GM12801 (cell line): ENCODE measurements around the gene PTPRO.

ENCODE experiments used
- CTCF ChIP-seq: IDR thresholded peaks from one replicate; pipeline ENCODE4 v1.5.1; 2011; ENCODE audit warnings: control low read depth; ENCODE audit not compliant: insufficient read length; ENCODE audit errors: extremely low read depth

PTPRO gene

DNA sequence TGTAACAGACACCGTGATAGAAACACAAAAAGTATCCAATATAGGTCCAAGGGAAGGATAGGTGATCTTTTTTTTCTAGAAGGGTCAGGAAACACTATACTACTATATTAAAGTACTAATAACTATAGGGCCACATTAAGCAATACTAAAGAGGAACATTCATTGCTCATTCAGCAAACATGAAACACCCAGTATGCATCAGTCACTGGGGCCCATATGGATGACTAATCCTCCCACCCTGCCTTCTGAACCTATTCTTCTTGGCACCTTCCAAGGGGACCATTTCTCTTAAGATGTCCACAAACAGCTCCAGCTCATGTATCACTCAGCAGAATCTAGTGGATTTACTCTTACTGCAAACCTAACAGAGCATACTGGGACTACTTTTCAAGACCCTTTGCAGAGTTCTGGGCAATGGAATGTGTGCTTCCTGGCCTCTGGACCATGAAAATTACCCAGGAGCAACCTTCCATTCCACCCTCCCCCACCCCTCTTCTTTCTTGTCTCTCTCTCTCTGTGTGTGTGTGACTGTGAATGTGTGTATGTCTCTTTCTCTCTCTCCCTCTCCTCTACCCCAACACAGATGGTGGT, 279.0 kb downstream of the PTPRO start:
- no peak for TF ChIP-seq CTCF

DNA sequence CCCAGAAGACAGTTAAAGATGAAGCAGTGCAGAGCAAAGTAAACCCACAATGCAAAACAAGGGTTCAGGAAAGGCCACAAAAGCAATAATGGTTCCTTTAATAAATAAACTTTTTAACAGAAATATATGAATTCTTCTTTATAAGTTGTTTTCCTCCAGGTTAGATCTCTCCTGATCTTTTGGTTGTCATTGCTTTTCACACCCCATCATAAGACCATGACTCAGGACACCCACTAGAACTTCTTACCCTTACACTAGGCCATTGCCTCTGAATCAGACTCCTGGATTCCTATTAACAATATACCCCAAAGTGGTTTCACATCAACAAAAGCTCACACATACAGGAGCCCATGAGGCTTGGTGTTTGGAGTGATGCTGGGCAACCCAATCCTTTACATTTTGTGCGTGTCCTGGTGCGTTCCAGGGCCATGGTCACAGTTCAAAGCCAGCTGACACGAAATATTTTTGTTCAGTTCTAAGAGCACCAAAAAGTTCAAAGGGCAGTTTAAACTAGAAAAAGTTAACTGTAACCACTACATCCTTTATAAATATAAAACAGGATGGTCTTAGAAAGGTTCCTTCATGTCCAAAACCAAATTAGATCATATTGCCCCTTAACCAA, 279.9 kb downstream of the PTPRO start:
- TF ChIP-seq CTCF: no peak

- no peak for TF ChIP-seq CTCF
Observed at GRCh38 chr12:15603474-15604085, 281.3 kb downstream of the PTPRO start.

DNA sequence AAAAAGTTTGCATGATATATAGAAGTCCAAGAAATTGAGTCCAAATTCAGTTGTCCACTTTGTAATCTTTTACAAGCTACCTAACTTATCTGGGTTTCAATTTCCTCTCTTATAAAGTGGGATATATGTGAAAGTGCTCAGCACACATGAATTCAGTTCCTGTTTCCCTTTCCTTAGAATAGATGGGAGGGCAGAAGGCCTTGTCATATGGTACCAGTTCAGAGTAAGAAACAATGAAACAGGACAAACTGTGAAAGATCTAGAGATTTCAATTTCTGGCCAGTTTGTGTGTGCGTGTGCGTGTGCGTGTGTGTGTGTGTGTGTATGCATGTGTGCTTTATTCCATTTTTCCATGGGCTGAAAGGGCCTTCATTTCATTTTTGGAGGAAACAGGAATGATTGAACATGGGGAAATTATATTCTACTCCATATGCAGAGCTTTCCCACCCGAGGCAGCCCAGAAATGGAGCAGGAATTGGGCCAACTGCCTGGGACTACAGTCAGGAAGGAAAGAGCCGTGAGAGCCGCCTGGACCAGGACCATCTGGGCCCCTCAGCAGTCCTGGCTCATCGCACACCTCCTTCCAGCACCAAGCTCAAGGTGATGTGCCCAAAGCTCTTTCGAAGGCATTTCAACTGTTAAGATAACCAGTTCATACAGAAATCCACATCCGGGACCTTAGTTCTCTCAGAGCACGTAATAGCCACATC, 283.7 kb downstream of the PTPRO start:
- no peak for TF ChIP-seq CTCF

- TF ChIP-seq CTCF: no peak
Observed at GRCh38 chr12:15608406-15608805, 286.1 kb downstream of the PTPRO start.

DNA sequence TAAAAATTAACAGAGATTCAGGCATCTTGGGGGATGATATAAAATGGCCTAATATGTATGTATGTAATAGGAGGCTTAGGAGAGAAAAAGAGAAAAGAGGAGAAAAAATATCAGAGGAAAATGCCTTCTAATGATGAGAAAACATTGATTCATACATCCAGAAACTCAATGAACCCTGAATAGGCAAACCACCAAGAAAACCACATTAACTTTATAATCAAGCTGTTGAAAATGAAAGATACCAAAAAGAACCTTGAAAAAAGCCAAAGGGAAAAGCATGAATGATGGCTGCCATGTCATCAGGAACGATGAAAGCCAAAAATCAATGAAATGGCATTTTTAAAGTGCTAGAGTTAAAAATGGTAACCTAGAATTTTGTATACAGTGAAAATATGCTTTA, 286.6 kb downstream of the PTPRO start:
- no peak for TF ChIP-seq CTCF

GRCh38 chr12:15613981-15614380, 291.7 kb downstream of the PTPRO start:
- TF ChIP-seq CTCF: no peak
